GM12865 (cell line): ENCODE measurements around the gene CHSY3.

Source experiments
- DNase-seq: peaks from one replicate; pipeline ENCODE4 v3.0.0; 2010; ENCODE audit warnings: low read depth
- H3K4me3 ChIP-seq: 2 replicates; pipeline ENCODE4 v1.5.1; 2011; ENCODE audit warnings: mild to moderate bottlenecking, low read depth, low read length, control low read depth
- TF ChIP-seq, protein P1 (sequence below): IDR thresholded peaks from 2 replicates; pipeline ENCODE4 v1.5.1; 2011; ENCODE audit warnings: low read length, control low read depth, low read depth, inconsistent platforms; ENCODE audit not compliant: insufficient read depth; ENCODE audit errors: missing control alignments

Gene CHSY3

DNA sequence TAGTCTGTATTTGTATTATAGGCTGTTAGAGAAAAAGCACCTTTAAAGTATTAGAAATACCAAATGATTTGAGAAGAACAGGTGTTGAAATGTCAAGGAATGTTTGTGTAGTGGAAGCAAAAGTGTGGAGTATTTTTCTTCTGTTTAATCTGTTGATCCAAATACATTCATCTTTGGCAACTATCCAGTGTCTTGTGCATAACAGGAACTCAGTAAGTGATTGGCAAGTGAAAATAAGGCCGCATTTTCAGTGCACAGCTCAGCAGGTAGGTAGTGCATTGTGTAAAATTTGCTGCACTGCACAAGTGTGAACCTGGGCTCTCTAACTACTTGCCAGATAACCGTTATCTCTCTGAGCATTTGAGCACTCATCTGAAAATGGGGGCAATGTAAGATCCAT is 61.8 kb downstream of the CHSY3 start:
- no peak for DNase-seq
- TF ChIP-seq, protein P1, sequence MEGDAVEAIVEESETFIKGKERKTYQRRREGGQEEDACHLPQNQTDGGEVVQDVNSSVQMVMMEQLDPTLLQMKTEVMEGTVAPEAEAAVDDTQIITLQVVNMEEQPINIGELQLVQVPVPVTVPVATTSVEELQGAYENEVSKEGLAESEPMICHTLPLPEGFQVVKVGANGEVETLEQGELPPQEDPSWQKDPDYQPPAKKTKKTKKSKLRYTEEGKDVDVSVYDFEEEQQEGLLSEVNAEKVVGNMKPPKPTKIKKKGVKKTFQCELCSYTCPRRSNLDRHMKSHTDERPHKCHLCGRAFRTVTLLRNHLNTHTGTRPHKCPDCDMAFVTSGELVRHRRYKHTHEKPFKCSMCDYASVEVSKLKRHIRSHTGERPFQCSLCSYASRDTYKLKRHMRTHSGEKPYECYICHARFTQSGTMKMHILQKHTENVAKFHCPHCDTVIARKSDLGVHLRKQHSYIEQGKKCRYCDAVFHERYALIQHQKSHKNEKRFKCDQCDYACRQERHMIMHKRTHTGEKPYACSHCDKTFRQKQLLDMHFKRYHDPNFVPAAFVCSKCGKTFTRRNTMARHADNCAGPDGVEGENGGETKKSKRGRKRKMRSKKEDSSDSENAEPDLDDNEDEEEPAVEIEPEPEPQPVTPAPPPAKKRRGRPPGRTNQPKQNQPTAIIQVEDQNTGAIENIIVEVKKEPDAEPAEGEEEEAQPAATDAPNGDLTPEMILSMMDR = no peak
- no peak overlapping the region for H3K4me3 ChIP-seq

DNA sequence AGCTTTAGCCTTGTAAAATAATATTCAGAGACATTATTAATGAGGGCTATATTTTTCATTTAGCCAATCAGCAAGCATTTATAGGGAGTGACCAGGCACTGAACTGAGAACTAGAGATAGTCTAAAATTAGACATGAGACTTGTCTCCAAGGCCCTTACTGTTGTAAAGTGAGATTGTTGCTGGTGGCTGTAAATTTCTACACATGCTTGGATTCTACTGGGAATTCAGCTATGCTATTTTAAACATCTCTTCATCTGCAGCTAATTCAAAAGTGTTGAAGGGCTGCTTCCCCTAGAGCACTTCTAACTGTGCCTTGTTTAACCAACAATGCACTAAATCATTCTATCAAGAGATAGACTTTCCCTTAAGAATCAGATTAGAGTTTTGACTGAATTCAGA is 67.4 kb downstream of the CHSY3 start:
- TF ChIP-seq, protein P1 = no peak

DNA sequence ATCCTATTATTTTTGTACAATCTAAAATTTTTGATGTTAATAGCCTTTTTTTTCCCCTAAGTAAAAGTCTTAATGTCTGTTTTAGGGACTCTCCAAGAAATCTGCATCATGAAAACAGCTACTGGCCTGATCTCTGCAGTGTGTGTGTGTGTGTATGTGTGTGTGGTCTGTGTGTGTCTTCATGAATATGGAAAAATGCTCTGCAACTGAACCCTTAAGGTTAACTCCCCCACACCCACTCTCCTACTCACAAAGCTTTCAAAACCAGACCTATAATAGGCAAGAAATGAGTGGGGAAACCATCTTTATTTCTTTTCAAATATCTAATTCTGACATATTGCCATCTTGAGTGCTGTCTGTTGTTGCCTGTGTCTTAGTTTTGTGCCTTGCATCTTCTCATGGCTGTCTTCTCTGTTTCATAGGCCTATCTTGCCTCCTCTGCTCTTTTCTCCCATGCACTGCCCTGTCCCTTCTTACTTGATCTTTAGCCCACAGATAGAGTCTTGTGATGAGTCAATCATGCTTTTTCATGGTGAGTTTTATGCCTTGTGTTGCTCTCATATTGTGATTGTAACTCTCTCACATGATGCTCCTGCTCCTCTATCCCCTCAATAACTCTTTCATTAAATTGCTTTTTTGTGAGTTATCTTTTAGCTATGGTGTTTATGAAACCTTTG is 68.3 kb downstream of the CHSY3 start:
- H3K4me3 ChIP-seq = no peak overlapping the region
- no peak for DNase-seq
- TF ChIP-seq, protein P1 = no peak

More for the DNA sequence above, 67.4 kb downstream of the CHSY3 start:
- H3K4me3 ChIP-seq = no peak overlapping the region
- no peak for DNase-seq

DNA sequence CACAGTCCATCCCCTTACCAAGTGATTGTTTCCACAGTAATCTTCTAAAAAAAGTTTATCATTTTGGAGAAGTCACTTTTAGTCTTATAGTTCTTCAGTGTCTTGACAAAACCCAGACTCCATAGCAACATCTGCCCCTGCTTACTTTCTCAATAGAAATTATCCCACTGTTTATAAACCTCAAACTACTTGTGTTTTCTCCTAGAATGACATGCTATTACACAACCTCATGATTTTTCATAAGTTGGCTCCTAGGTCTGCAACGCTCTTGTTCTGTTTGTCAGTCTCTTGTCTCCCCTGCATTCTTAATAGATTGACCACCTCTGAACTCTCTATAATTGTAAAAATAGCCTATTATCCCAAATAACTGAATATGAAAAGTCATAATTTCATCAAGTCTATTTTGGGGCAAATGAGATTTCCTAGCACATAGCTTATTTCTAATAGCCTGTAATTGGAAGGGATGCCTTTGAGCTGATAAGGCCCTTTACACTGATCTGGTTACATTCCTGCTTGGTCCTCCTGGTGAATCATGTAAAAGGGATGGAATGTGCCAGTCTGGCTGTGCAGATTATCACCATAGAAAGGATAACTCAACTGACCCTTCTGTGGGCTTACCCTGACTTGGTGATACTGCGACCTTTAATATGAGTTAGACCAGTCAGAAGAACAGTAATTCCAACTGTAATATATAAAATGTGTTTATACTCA is 69.6 kb downstream of the CHSY3 start:
- TF ChIP-seq, protein P1 = no peak
- DNase-seq = no peak
- no peak overlapping the region for H3K4me3 ChIP-seq

DNA sequence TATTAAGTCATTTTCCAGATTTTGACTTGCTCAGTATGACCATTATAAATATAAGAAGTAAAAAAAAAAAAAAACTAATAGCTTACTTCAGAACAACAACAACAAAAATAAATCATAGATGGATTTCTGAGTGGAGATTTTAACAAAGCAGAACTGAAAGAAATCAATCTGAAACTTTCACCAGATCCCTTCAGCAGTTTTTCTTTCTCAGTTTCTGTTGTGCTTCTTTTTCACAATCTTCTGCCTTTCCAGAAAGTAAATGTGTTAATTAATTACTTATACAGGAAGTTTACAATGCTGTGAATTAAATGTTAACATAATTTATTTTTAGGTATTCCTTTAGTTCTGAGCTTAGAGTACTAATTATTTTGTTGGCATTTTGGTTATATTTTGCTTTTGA is 73.5 kb downstream of the CHSY3 start:
- DNase-seq = no peak
- TF ChIP-seq, protein P1 = no peak
- no peak overlapping the region for H3K4me3 ChIP-seq

DNA sequence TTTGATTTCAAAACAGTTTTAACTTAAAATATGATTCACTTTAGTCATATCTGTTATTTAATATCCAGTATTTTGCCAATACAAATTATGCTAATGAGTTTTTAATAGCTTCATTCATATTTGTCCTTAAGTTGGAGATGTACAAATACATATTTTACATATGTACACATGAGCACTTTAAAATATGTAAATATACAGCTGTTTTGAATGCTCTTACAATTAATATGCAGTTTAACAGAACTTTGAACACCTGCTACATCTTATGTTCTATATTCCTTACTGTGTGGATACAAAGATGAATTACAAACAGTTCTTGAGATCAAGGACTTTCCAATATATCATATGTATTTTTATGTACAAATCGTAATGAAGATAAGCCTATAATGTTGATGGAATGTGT is 74.0 kb downstream of the CHSY3 start:
- H3K4me3 ChIP-seq = no peak overlapping the region
- DNase-seq = no peak
- TF ChIP-seq, protein P1 = no peak

DNA sequence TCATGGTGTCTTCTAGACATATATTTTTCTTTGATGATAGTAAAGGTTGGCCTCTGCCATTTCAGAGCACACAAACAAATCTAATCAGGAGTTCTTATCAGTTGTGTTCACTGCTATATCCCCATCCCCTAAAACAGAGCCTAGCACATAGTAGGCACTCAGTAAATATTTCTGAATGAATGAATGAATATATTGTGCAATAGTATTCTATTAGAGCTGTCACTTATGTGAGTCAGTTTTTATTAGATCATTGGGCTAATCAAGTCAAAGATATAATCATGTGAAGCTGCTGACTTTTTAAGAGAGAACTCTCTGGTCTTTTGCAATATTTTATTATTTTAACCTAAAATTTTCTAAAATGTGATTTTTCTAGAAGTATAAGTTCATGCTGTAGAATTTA is 84.2 kb downstream of the CHSY3 start:
- TF ChIP-seq, protein P1 = no peak
- H3K4me3 ChIP-seq = no peak overlapping the region
- no peak for DNase-seq
